Fibroblast of skin of abdomen (primary cell): ENCODE measurements around the gene FAM200B.

Experiments used
- DNase-seq: peaks from one replicate; pipeline ENCODE4 v3.0.0-alpha.2; 2013

Gene FAM200B

DNA sequence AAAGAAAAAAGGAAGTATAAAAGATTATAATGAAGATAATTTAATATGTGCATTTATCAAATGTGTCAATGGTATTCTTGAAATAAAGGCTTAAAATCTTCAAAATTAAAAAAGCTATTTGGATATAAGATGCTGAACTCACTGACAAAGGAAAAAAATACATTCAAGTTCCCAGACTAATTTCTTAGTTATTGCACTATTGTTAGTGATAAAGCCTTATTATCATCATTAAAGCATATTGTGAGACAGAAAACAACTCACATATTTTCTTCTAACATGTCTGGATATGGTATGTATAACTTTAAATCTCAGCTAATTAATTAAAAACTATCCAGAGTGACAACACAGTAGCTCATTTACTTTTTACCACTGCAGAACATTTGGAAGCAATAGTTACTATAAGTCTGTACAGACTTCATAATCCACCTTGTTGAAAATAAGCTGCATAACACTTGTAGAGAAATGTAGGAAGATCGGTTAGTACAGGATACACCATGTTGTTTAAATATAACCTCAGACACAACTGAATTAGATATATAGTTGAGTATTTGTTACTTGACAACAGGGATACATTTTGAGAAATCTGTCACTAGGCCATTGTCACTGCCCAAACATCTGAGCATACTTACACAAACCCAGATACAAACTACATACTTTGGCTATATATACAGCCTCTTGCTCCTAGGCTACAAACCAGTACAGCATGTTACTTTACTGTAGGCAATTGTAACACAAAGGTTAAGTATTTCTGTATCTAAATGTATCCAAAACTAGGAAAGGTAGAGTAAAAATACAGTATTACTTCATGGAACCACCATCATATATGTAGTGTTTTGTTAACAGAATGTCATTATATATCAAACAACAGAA, 12.8 kb upstream of the FAM200B start:
- no peak for DNase-seq

DNA sequence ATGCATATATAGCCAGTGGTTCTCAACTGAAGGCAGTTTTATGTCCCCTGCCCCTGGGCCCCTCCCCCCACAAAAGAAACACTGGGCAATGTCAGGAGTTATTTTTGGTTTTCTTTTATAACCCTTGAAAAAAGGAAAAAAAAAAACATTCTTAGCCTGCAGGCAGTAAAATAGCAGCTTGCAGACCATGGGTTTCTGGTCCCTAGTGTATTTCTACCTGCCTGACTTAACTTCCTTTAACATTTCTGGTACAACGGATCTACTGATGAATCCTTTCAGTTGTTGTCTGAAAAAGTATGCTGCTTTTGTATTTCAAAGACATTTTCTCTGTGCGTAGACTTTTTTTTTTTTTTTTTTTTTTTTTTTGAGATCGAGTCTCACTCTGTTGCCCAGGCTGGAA, 11.1 kb upstream of the FAM200B start:
- no peak for DNase-seq

DNA sequence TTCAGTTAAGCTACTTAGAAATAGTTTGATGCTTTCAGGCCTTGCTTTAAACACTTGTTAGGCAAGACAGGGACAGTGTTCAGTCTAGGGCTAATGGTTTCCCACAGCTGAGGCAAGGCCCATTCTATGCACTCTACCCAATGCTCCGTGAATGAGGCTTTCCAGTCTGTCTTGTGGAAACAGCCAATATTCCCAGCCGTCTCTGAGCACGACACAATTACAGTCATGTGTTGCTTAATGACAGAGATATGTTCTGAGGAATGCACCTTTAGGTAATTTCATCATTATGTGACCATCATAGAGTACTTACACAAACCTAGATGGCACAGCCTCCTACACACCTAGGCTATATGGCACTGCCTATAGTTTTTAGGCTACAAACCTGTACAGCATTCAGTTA, 9.5 kb upstream of the FAM200B start:
- no peak for DNase-seq

DNA sequence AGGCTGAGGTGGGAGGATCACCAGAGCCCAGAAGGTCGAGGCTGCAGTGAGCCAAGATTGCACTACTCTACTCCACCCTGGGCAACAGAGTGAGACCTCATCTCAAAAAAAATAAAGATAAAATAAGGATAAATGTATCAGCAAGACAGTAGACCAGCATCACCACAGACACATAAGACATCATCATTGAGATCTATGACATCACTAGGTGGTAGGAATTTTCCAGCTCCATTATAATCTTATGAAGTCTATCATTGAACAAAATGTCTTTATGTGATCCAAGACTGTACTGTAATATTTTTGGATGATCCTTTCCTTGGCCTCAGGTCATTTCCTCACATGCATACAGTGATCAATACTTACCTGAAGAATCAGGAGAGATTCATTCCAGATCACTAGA, 8.3 kb upstream of the FAM200B start:
- no peak for DNase-seq

DNA sequence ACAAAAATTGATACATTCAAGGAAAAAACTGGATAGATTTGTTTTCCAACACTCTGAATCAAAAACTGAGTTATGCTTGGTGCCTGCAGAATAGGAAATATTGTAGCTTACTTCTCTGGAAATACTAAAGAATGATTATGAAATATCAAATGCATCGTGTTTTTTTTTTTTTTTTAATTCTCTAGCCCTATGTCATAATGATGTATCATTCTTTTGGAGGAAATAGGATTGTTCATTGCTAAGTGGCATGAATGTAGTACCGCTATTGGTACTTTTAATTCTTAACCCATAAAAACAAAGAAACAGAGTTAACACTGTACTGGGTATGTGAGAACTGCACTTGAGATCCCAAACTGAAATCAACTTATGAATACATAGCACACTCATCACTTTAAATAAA, 7.6 kb upstream of the FAM200B start:
- DNase-seq = no peak

DNA sequence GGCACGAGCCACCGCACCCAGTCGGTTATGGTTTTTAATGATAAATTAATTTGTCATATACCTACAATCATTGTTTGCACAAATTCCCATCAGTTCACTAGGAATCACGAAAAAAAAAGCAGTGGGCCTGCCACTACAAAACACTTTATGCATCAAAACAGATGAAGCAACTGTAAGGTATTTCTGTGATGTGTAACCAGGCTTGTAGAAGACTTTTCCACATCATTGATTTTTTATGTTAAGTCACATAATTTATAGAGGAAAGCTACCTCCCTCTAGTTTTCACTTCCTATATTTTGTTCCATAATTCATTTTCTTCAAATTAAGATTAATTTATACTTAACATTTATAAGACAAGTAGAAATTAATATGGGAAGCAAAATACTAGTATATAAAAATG, 6.7 kb upstream of the FAM200B start:
- no peak for DNase-seq

DNA sequence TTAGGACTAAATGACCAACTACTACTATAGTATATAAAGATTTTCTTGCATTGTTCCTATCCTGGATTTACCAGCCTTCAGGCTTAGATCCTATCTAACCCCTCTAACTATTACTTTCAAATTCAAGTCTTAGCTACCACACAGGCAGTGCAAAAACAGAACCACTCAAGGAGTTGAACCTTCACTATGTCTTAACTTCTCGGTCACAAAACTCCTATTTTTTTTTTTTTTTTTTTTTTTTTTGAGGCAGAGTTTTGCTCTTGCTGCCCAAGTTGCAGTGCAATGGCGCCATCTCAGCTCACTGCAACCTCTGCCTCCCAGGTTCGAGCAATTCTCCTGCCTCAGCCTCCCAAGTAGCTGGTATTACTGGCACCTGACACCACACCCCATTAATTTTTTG, 6.3 kb upstream of the FAM200B start:
- no peak for DNase-seq

DNA sequence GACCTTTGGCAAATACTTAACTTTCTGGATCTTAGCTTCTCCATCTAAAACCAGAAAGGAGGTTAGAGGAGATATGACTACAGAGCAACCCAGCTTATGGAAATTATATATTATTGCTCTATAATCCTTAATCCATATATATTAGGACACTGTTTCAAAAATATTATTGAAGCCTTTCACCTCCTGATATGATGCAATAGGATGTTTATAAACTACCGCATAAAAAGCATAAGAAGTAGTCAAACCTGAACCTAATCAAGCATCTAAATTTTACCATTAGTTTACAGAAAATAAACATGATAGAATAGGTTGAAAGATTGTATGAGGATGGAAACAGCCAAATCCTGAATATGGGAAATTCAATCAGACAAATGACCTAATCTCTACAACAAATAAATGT, 5.6 kb upstream of the FAM200B start:
- no peak for DNase-seq

DNA sequence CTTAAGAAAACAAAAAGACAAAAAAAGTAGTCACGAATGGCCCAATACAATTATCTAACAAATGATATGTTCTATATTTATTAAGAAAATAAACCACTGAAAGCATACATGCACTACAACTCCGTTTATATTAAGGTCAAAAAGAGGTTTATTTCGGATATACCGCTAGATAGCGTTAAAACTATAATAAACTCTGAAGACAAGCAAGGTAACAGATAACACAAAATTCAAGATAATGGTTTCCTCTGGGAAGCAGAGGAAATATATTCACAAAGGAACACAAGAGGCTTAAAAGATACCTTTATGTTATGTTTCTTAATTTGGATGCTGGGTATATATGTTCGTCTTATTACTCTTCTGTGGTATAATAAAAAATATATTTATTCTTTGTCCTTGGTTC, 4.7 kb upstream of the FAM200B start:
- no peak for DNase-seq

DNA sequence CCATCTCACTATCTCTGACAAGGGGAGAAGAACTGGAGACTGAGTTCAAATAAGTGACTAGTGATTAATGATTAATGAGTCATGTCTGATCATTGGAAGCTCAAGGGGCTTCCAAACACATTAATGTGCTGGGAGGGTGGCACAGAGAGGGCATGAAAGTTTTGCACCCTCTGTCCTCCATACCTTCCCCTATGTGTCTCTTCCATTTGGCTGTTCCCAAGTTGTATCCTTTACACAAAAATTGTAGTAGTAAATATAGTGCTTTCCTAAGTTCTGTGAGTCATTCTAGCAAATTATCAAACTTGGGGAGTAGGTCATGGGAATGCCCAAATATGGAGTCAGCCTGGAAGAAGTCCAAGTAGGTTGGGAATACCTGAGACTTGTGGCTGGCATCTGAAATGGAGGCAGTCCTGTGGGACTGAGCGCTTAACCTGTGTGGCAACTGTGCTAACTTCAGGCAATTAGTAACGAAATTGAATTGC, 4.1 kb upstream of the FAM200B start:
- DNase-seq = peak; percentile 20

DNA sequence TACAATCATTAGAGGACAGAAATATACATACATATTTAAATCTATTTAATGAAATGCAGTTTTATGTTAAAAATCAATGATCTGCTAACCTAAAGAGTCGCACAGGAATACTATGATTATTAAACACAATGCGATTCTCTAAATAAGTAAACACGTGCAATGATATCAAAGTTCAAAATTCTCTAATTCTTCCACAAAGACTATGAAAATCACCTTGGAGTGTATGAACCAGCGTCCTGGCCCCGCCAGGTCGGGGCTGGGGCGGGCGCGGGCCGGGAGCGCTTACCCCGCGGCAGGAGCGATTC, 608 bp upstream of the FAM200B start:
- DNase-seq = no peak

DNA sequence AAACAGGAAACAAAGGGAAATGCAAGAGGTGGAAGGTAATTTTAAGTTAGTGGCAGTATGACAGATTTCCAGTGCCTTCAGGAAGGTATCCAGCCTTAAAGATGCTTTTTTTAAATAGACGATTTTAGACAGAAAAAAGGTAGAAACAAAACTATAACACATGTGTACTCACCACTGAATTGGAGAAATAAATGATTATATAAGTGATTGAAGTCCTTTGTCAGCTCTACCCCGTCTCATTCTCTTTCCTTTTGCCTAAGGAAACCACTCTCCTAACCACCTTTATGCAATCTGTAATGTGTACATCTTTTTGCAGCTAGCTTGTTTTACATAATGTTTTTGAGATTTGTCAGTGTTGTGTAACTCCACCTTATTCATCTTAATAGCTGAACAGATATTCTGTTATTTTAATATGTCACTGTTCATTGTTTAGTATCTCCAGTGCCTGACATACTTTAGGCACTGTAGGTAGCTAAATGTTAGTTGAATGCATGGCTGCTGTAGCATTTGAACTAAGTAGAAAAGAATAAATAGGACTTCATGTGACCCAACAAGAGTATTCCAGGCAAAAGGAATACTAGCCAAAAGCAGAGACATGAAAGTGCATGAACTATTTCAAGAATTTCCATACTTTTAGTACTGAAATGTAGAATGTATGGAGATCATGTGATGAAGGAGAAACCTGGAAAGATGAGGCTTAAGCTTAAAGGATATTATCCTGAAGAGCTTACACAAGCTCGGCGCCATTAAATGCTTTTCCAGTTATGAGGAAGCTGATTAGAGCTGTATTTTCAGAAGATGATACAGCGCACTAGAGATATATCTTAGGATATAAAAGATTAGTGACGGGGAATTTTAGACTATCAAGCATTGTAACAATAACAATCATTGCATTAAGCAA, 865 bp downstream of the FAM200B start:
- DNase-seq = peak; percentile 32

DNA sequence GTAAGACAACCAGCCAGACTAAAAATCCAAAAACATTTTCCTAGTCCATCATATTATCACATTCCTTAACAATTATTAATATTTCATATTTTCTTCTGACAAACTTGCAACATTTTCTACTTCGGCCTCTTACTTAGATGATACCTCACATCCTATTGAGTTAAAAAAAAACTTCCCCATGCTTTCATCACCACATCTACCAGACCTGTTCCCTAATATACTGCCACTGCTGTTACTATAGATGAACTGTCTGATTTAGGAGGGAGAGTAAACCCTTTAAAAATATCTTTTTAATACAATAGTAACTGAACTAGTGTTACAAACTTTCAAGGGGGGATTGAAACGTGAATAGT, 1.5 kb downstream of the FAM200B start:
- no peak for DNase-seq

DNA sequence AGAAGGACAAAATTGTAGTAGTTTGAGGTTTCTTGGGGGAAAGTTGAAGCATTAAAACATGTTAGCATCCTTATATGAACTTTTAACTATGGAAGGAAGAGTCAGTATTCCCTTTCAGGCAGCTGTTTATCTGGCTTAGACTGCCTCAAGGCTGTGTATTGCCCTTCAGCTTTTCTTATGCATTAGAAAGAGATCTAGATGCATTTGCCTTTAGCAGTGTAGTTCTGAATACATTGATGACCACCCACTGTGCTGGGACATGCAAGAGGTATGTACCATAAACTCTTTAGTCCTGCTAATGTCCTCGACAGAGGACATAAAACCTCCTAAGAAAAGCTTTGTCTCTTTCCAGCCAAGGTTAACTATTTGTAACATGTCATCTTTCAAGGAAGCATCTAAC, 2.9 kb downstream of the FAM200B start:
- DNase-seq = no peak

DNA sequence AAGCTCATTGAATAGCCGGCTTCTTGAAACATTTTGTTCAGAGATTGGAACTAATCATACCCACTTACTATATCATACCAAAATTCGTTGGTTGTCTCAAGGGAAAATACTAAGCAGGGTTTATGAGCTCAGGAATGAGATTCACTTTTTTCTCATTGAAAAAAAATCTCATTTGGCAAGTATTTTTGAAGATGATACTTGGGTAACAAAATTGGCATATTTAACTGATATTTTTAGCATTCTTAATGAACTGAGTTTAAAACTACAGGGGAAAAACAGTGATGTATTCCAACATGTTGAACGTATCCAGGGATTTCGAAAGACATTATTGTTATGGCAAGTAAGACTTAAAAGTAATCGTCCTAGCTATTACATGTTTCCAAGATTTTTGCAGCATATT, 6.4 kb downstream of the FAM200B start:
- DNase-seq = no peak

DNA sequence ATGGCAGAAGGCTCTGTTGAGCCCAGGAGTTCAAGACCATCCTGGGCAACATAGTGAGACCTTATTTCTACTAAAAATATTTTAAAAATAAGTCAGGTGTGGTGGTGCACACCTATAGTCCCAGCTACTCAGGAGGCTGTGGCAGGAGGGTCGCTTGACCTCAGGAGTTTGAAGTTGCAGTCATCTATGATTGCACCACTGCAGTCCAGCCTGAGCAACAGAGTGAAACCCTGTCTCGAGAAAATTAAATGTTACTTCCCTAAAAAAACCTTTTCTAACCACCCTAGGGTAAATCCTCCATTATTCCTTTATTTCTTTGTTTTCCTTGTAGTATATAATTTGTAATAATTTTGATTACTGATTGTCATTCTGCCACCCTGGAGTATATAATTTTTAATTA, 7.9 kb downstream of the FAM200B start:
- no peak for DNase-seq

DNA sequence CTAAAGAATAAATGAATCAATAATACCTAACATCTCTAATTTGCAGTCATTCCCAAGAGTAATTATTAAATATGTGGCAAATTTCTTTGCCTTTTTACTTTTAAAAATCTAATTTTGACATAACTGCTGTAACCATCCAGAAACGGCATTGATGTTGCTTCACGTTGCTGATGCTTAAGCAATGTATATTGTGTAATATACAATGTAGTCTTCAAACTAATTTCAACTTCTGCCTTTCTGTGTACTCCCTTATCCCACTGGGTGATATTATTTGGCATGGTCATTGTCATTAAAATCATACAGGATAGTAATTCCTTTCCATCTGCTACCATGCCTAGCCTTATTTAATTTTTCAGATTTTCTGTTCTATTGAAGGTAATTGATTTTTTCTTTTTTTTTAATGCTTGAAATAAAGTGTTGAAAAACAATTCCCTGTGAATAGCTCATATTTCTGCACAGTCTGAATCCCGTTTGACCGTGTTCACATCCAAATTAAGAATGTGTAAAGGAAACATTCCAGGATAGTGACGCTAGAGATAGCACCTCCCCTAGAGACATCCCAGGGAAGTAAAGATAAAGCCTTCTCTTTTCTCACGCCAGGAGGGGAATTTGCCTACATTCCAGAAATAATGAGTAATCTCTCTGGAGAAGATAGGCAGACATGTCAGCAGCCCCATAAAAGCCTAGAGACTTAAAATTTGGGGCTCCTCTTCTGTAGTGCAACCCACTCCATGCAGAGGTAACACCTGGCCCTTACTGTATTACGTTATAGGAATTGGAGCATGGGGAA, 8.6 kb downstream of the FAM200B start:
- peak; percentile 96 for DNase-seq

DNA sequence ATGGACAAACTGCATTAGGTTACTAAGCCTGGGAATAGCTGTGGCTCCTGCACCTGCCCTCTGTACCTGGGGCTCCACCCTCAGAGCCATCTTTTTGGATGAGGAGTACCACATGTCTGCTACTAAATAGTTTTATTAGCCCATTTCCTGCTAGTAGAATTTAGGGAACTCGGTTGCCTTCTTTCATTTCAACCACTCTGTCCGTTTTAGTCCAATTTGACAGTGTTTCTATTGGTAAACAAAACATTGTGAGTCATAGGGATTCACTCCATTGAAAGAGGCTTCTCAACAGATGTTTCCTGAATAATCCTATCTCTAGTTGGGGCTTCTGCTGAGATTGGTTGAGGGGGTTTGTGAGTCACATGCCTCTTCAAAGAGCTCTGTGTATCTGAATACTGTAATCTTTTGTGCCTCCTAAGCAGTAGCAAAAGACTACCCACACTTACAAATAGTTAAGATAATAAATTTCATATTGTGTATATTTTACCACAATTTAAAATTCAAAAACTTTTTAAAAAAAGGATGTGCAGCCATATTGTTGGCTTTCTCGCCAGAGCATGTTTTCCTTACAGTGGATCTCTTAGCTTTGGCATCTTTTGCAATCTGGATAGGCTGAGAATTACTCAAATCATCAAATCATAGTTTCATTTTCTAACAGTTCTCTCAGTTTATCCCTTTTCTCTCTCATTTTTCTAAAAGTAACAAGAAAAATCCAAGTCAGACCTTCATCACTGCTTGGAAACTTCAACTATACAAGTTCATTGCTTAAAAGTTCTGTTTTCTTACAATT, 9.9 kb downstream of the FAM200B start:
- peak; percentile 68 for DNase-seq

DNA sequence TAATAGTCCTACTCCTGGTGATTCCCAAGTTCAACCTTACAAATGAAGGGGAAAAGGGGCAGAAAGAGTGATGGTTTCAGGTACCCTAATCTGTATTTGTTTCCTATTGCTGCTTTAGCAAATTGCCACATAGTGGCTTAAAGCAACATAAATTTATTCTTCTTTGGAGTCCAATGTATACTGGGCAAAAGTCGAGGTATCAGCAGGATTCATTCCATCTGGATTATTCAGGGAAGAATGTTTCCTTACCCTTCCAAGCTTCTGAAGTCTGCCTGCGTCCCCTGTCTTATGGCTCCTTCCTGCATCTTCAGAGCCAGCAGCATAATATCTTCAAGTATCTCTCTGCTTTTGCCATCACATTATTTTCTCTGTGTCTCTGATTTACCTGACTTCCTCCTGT, 11.0 kb downstream of the FAM200B start:
- DNase-seq = peak; percentile 47

DNA sequence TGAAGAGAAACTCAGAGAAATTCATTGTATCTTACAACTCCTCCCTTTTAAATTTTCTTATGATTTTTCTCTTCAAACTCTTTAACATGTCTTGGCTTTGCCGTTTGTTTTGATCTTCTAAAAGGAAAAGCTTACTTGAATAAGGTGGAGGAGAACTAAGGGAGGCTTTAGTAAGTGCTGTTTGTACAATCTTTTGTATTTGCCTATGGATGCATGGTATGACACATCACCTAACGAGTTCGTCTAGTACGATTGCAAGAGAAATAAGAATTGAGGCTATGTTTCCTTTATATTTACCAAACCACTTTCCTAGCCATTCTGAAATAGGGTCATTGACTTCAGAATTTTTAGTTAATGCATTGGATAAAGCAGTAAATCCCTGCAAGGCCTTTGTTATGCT, 12.8 kb downstream of the FAM200B start:
- no peak for DNase-seq

DNA sequence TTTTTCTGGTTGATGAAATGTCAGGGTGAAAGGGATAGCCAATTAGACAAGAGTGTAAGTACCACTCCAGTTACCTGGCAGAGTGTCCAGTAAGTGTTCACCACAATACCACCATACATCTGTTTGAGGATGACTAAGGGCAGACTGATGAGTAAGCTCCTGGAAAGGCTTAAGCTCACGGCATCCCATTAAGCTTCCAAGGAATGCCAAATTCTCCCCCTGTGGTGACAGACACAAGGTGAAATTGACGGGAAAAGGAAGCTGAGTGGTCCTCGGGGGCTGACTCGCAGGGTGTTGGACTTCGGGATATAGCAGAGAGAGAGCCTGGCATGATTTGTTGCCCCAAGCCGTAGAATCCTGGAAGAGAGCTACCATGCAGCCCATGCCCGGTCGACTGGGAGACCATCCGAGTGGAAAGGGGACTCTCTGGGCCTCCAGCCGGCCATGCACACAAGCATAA, 13.6 kb downstream of the FAM200B start:
- peak; percentile 100 for DNase-seq

DNA sequence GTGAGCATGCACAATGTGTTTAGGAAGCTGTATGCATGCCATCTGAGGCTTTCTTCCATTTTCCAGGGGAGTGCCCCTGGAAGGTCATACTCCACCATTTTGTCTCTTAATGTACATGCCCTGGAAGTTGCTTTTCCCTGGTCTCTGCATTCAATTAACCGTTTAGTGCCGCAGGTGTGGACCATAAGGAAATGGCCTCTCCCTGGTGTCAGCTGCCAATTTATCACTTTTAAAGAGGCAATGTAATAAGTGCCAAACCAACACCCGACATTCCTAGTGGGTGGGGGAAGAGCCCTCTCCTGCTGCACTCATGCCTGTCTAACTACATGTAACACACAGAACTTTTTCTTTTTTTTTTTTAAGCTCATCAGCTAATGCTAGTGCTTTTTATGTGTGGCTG, 14.1 kb downstream of the FAM200B start:
- peak; percentile 52 for DNase-seq
